IMR-90 (cell line): ENCODE results near the gene NEGR1. TPM values are rescaled to one million over a fixed set of nuclear protein-coding genes. Genes with fewer than 3 reads are reported as not detected.

ENCODE experiments used
- ATAC-seq: fragments of 200-7000 bp; cut with Tn5 transposase; 2 replicates; pipeline ENCODE4 v1.9.1; 2020; ENCODE audit warnings: low read depth, mild to moderate bottlenecking, moderate library complexity
- BruUV-seq: library from RNA; stranded (reverse); fragments of 400-500 nt; replicated peaks from 2 replicates; lab custom pipeline; 2021; lab: Mats Ljungman, UMichigan
- CTCF ChIA-PET: fragments of 300-600 bp; formaldehyde crosslinking; extraction: SDS; loops from one replicate; lab custom pipeline; 2021; ENCODE audit warnings: antibody characterized with exemption; lab: Yijun Ruan, JAX
- POLR2A ChIA-PET: fragments of 300-600 bp; sonication (Branson Sonifier 250); formaldehyde crosslinking; loops from one replicate; lab custom pipeline; 2022; ENCODE audit warnings: antibody characterized with exemption; ENCODE audit not compliant: unreplicated experiment; lab: Charles Lee
- DNase-seq: peaks from one replicate; pipeline ENCODE4 v3.0.0; 2013
- H2AFZ ChIP-seq: replicated peaks from 2 replicates; pipeline ENCODE3; 2013; ENCODE audit warnings: low read length, mild to moderate bottlenecking; ENCODE audit not compliant: poor library complexity
- H2AK5ac ChIP-seq: 2 replicates; pipeline ENCODE4 v1.6.1; 2013; ENCODE audit warnings: low read depth, low read length, inconsistent platforms
- H2AK9ac ChIP-seq: replicated peaks from 2 replicates; pipeline ENCODE3; 2013; ENCODE audit warnings: mild to moderate bottlenecking, low read depth, low read length, moderate library complexity; ENCODE audit not compliant: poor library complexity
- H2BK120ac ChIP-seq: 2 replicates; pipeline ENCODE4 v1.6.1; 2013; ENCODE audit warnings: low read depth, low read length, inconsistent platforms
- H2BK15ac ChIP-seq: 3 replicates; pipeline ENCODE4 v1.6.1; 2013; ENCODE audit warnings: low read depth, low read length, inconsistent platforms
- H2BK20ac ChIP-seq: 2 replicates; pipeline ENCODE4 v1.6.1; 2013; ENCODE audit warnings: low read depth, mild to moderate bottlenecking, inconsistent platforms, low read length, moderate library complexity
- H2BK5ac ChIP-seq: 2 replicates; pipeline ENCODE4 v1.6.1; 2013; ENCODE audit warnings: mild to moderate bottlenecking, low read depth, low read length, inconsistent platforms; ENCODE audit not compliant: poor library complexity, severe bottlenecking
- H3K14ac ChIP-seq: replicated peaks from 2 replicates; pipeline ENCODE4 v1.6.1; 2013; ENCODE audit warnings: low read depth, low read length, inconsistent platforms
- H3K18ac ChIP-seq: 2 replicates; pipeline ENCODE4 v1.6.1; 2013; ENCODE audit warnings: low read depth, low read length, control low read depth
- H3K23ac ChIP-seq: 2 replicates; pipeline ENCODE4 v1.6.1; 2013; ENCODE audit warnings: low read depth, low read length, inconsistent platforms
- H3K27ac ChIP-seq: 2 replicates; pipeline ENCODE4 v1.5.1; 2013; ENCODE audit warnings: mild to moderate bottlenecking, control low read depth, low read length; ENCODE audit not compliant: insufficient read depth
- H3K27me3 ChIP-seq: 2 replicates; pipeline ENCODE4 v1.6.1; 2013; ENCODE audit warnings: low read length; ENCODE audit not compliant: control insufficient read depth, insufficient read depth
- H3K36me3 ChIP-seq: 2 replicates; pipeline ENCODE4 v1.6.1; 2013; ENCODE audit warnings: low read length, mixed read lengths; ENCODE audit not compliant: control insufficient read depth, insufficient read depth
- H3K4ac ChIP-seq: 2 replicates; pipeline ENCODE4 v1.6.1; 2013; ENCODE audit warnings: low read depth, low read length, inconsistent platforms
- H3K4me1 ChIP-seq: 2 replicates; pipeline ENCODE4 v1.6.1; 2013; ENCODE audit warnings: low read length, mixed read lengths; ENCODE audit not compliant: control insufficient read depth, insufficient read depth
- H3K4me2 ChIP-seq: 2 replicates; pipeline ENCODE4 v1.6.1; 2013; ENCODE audit warnings: low read depth, mild to moderate bottlenecking, control low read depth, low read length, moderate library complexity
- H3K4me3 ChIP-seq: 2 replicates; pipeline ENCODE4 v1.5.1; 2013; ENCODE audit warnings: low read depth, mild to moderate bottlenecking, control low read depth, low read length, moderate library complexity; ENCODE audit not compliant: insufficient read depth
- H3K56ac ChIP-seq: 2 replicates; pipeline ENCODE4 v1.6.1; 2013; ENCODE audit warnings: low read length, inconsistent platforms; ENCODE audit not compliant: insufficient read depth; ENCODE audit errors: extremely low read depth
- H3K79me1 ChIP-seq, 2 experiments: 2 replicates each; pipeline ENCODE4 v1.6.1; 2013; ENCODE audit warnings: low read length in 2 of 2, inconsistent platforms in 1 of 2, low read depth in 1 of 2
- H3K9ac ChIP-seq: 2 replicates; pipeline ENCODE4 v1.6.1; 2013; ENCODE audit warnings: low read depth, low read length, control low read depth
- H3K9me1 ChIP-seq: 2 replicates; pipeline ENCODE4 v1.6.1; 2013; ENCODE audit warnings: low read length, inconsistent platforms; ENCODE audit not compliant: insufficient read depth
- H3K9me3 ChIP-seq: 2 replicates; pipeline ENCODE4 v1.6.1; 2013; ENCODE audit warnings: low read length; ENCODE audit not compliant: control insufficient read depth, insufficient read depth
- H4K20me1 ChIP-seq: 2 replicates; pipeline ENCODE4 v1.6.1; 2013; ENCODE audit warnings: low read length, inconsistent platforms; ENCODE audit not compliant: insufficient read depth
- H4K5ac ChIP-seq: 2 replicates; pipeline ENCODE4 v1.6.1; 2013; ENCODE audit warnings: mild to moderate bottlenecking, low read depth, low read length, control low read depth
- H4K8ac ChIP-seq, 2 experiments: 2 replicates each; pipeline ENCODE4 v1.6.1; 2013; ENCODE audit warnings: low read depth in 2 of 2, low read length in 2 of 2, control low read depth in 1 of 2, inconsistent platforms in 1 of 2
- H4K91ac ChIP-seq: 2 replicates; pipeline ENCODE4 v1.6.1; 2013; ENCODE audit warnings: low read depth, low read length, inconsistent platforms; ENCODE audit not compliant: insufficient read depth
- POLR2A ChIP-seq: IDR thresholded peaks from 2 replicates; pipeline ENCODE4 v1.6.1; 2012; ENCODE audit warnings: mild to moderate bottlenecking, low read depth, low read length
- WGBS, 2 experiments: methylation state at CpG; one replicate each; pipeline versions ENCODE4 v1.1.5 to v1.1.7; 2013; ENCODE audit warnings: missing lambda C conversion rate in 2 of 2; ENCODE audit not compliant: insufficient read length in 1 of 2; ENCODE audit errors: extremely low coverage in 2 of 2; 5-methylcytosine and 5-hydroxymethylcytosine counted together
- dilution Hi-C: fragments of 300-500 bp; cut with HindIII; formaldehyde crosslinking; loops from one replicate; pipeline ENCODE4 v1.14.3; 2018; ENCODE audit warnings: low sequenced_read_pairs; ENCODE audit not compliant: unreplicated experiment
- in situ Hi-C: fragments of 300-500 bp; cut with MboI; formaldehyde crosslinking; loops from 3 replicates; pipeline ENCODE4 v1.14.3; 2019; ENCODE audit warnings: low sequenced_read_pairs, inconsistent platforms, mixed read lengths
- intact Hi-C: fragments of 100-400 bp; cut with micrococcal nuclease; formaldehyde crosslinking; loops from 2 replicates; pipeline ENCODE4 v1.10.0; 2022
- polyA plus RNA-seq, 3 experiments: library from polyadenylated mRNA; depleted of rRNA; stranded (reverse); fragments of >200 nt; gene quantifications; 2 replicates each; pipeline ENCODE4 v1.2.3, GENCODE V29; 2012; ENCODE audit warnings: low replicate concordance in 1 of 3
- total RNA-seq: library from RNA; depleted of rRNA; stranded (reverse); fragments of >200 nt; gene quantifications from 2 replicates; pipeline ENCODE4 v1.2.3, GENCODE V29; 2012

The NEGR1 gene
- total and polyA plus RNA-seq, 2 of the 4 experiments (the other 2 are of a cell fraction), result 5.1 to 9.1 TPM

GRCh38 chr1:72177711-72178110, 104.6 kb downstream of the NEGR1 start:
- CTCF ChIA-PET, result no interaction called here
- Histone ChIP-seq H2AK5ac (no peak overlapping the region), H3K27ac (no peak overlapping the region), H3K4ac (no peak overlapping the region), H2BK5ac (no peak overlapping the region), H2BK15ac (no peak overlapping the region), H2AK9ac (no peak overlapping the region), H3K4me1 (no peaks in the 10 kb centered on the region), H4K8ac (no peak overlapping the region), H3K27me3 (no peaks in the 10 kb centered on the region), H3K9me1 (no peaks in the 10 kb centered on the region), H3K79me1 (peaks cover 0 to 3% of the 10 kb centered on the region in 2 experiments; a peak in 2 of 4 replicates), H3K14ac (no peak overlapping the region), H2BK20ac (no peak overlapping the region), H4K91ac (no peak overlapping the region), H4K5ac (no peak overlapping the region), H3K9me3 (no peaks in the 10 kb centered on the region), H3K56ac (no peak overlapping the region), H3K23ac (no peak overlapping the region), H3K18ac (no peak overlapping the region), H4K20me1 (no peaks in the 10 kb centered on the region), H2BK120ac (no peak overlapping the region), H3K4me2 (no peak overlapping the region), H3K9ac (no peak overlapping the region), H3K36me3 (no peaks in the 10 kb centered on the region), H3K4me3 (no peak overlapping the region), H2AFZ (no peak overlapping the region)
- dilution Hi-C loops (no loop called here), in situ Hi-C loops (no loop called here), intact Hi-C loops (loop anchor here (5.0 to 10.0 kb wide), 2 partner anchors 983 to 1490 kb away; no protein-coding TSS in a partner anchor)
- peak; percentile 66 for DNase-seq
- no peak for TF ChIP-seq POLR2A
- POLR2A ChIA-PET, result no interaction called here
- BruUV-seq, result no TSS peak
- ATAC-seq, result peak; percentile 54
- no CpG with 5 or more reads among the region's 1 CpG for WGBS, 2 experiments
